Activated naive CD4-positive, alpha-beta T cell (primary cell): Measurements from ENCODE around the gene NQO2.
"Not testable (repeated sequence)": the region's sequence is repeated elsewhere in the genome, so short reads cannot be mapped to it uniquely, and the experiment has no call there.

Source experiments
- DNase-seq, 4 experiments: peaks; one replicate each; lab custom pipeline; 2025; lab: John Stamatoyannopoulos, UW

NQO2 gene

DNA sequence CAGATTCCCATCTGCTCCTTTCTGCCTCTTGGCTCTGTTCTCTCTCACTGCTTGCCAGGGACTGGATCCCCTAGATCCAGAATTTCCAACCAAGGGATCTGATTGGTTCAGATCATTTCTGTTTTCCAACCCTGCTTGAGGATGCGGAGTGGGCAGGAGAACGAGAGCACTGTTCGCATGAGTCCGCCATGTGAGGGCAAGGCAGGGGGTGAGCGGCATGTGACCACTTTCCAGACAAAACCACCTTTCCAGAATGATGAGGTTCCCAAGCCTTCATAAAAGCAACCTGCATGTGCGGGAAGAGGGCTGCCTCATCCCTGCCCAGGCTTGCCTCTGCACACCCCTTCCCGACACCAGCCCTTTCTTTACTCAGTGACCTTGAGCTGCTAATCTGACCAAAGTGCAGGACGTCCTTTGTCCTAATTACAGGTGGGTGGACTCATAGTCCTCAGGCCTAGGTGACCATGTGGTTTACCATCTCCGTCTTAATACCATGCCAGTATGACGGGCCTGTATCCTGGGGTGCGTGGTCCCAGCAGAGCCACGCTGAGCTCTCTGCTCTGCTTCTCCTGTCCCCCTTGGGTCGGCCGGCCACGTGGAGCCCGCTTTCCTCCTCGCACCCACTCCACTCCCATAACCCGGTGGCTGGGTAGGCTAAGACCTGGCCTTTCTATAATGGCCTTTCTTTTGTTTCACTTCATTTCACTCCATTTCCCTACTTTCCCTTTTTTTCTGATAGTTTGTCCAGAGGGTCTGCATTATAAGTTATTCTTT, 14.4 kb downstream of the NQO2 start:
- DNase-seq, result no peak

DNA sequence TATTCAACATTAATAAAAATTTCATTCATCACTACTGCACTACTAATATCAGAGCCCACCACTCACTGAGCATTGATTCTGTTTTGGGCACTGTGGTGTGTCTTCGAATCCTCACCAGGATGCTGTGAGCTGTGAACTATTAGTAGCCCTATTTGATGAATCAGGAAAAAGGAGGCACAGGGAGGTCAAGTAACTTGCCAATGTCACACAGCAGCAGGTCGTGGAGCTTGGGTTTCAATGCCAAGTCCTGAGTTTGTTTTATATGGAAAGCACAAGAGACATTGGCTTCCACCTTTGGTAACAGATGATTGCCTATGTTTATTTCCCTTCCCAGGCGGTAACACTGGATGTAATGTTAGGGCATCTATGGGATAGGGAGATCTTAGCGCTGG, 15.0 kb downstream of the NQO2 start:
- DNase-seq, result no peak

DNA sequence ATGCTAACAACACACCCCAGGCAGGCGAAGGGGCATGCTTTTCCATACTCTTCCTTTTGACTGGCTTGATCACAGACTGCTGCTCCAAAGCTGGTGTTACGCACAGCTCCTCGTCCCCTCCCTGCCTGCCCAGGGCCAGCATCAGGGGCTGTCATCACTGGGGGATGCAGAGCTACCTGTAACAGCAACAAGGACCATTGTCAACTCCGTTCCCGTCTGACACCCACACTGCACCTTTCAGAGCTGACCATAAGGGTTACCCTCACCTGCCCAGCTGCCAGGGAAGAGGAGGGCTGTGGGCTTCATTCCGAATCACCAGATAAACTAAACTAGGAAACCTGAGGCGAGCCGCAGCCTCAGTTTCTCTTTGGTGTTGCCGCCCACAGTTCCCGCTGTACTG, 15.4 kb downstream of the NQO2 start:
- DNase-seq, result no peak

DNA sequence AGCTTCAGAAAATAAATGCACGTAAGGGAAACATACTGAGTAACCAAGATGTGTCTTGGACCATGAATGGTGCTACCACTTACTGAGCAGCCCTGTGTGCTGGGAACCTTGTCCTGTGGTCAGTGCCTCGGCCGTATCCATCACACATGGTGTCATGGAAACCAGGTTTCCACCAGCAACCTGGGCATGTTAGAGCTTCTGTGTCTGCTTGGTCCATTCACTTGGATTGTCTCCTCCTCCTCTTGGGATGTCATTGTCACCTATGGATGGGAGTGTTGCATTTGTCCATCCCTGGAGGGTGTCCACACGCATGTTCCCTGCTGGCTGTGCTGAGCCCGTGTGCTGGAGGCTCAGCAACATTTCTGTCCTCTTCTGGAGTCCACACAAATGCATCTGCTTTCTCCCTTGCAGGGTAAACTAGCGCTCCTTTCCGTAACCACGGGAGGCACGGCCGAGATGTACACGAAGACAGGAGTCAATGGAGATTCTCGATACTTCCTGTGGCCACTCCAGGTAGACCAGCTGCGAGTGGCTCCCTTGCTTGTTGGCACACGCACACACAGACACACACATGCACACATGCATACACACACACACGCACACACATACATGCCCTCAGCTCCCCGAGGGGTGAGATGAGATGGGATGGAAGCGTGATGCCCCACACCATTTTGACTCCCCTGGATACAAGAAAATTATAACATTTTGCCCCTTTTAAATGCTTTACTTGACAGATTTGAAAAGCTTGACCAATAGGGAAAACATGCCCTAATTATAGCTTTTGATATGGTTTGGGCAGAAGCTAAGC, 17.0 kb downstream of the NQO2 start:
- DNase-seq, result no peak

DNA sequence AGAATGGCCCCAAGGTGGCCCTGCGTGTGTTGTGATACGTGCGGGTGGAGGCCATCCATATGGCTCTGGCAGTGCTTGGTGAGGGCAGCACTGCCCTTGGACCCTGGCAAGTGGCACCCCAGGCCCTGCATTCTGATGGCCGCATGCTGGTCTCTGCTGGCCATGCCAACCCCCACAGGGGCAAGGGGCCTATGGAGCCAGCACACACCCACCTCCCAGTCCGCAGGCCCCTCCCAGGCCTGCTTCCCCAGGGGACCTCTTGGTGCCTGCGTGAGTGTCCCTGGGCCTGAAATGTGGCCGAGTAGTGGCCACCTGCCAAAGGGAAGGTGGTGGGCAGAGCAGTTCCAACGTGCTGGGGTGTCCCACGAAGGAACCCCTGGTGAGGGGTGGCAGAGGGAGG, 17.6 kb downstream of the NQO2 start:
- DNase-seq, result no peak

DNA sequence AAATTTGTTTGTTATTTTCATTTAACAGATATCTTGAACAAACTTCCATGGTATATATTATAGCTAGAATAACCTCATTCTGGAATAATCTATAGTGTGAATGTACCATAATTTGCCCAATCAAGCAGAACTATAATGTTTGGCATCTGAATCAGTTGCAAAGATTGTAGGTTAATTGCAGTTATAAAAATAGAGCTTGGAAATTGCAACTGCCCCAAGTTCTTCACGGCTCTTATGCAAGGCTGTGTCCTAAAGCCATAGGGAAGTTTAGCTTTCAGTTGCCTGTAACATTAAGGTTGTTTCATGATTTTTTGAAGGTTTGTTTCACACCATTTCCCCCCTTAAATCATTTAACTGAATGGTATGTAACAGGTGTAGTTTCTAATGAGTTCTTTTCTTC, 19.4 kb downstream of the NQO2 start:
- DNase-seq, result no peak

DNA sequence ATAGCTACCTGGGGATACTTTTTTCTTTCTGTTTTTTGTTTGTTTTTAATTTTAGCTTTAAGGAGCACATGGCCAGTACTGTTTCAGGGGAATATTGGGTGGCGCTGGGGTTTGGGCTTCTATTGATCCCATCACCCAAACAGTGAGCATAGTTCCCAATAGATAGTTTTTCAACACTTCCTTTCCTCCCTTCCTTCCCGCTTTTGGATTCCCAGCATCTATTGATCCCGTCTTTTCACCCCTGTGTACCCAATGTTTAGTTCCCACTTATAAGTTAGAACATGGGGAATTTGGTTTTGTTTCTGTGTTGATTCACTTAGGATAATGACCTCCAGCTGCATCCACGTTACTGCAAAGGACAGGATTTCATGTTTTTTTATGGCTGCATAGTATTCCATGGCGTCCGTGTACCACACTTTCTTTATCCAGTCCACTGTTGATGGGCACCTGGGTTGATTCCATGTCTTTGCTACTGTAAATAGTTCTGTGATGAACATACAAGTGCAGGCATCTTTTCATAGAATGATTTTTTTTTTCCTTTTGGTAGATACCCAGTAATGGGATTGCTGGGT, 20.1 kb downstream of the NQO2 start:
- no peak for DNase-seq

DNA sequence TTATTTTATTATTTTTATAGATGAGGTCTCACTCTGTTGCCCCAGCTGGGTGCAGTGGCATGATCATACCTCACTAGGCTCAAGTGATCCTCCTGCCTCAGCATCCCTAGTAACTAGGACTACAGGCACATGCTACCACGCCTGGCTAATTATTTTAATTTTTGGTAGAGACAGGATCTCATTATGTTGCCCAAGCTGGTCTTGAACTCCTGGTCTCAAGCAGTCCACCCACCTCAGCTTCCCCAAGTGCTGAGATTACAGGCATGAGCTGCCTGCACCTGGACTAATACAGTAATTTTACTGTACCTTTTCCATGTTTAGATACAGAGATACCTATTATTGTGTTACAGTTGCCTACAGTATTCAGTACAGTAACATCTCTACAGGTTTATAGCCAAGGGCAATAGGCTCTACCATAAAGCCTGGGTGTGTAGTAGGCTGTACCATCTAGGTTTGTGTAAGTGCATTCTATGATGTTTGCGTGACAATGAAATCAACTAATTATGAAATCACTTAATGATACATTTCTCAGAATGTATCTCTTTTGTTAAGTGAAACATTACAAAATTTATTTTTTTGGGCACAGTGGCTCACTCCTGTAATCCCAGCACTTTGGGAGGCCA, 21.4 kb downstream of the NQO2 start:
- not testable (repeated sequence) for DNase-seq

DNA sequence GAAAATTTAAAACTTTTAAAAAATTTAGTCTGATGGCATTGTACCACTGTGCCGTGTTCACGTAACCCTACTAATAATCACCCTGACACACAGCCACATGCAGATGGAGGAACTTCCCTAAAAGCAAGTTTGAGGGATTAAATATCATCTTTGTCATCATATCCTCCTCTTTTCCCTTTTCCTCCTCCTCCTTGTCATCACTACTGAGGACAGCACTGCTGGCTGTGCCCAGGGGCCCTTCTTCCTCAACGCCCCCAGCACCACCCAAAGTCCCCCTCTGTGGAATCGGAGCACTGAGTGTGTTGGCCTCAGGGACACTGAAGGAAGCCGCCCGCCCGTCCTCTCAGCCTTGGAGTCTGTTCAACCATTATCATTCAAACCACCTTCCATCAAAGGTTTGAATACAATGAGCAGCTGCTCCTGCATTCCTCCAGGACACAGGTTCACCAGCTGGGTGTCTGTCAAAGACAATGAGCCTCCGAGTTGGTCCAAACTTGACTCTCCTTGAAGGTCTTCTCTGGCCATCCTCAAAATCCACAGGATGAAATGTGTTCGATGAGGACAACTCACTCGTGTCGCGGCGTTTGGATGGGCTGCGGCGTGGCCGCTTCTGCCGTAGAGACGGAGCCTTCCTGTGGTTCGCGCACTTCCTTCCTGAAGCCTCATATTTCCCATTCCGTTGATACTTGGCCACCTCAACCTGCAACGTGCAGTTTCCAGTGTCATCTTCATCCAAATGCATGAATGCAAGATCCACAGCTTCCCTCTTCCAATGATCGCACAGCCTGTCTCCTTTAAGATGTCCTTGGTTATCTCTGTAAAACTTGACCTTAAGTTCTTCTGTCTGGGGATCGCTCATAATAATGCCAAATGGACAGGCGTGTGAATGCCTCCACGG, 23.3 kb downstream of the NQO2 start:
- DNase-seq, result no peak

DNA sequence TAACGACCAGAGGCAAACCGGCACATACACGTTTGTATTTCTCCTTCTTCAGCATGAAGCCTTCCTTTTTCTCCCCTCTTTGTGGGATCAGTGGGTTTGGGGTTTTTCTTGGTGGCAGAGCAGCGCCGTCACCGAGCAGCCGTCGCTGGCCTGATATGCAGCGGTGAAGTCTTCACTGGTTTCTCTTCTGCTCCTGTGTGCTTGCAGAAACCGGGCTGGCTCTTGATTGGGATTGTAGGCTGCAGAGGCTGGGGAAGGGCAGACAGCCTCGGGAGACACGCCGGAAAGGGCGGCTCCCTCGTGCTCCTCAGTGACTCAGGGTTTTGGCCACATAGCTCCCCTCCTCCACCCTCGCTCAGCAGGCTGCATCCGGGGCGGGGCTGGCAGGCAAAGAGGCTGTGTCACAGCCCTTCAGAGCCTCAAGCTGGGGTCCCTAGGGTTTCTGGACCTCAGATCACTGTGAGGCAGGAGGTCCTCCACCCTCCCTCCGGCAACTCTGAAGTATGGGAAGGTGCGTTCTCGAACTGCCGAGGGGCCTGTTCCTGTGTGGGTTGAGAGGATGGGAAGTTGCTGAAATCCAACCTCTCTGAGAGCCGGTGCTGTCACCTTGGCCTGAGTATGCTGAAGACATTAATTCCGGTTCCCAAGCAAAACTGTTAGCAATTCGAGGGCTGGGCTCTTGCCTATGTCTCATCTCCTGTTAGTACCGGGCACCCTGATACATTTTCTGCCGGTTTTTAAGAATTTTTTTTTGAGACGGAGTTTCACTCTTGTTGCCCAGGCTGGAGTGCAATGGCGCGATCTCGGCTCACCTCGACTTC, 24.2 kb downstream of the NQO2 start:
- peak; percentile 50 to 74 (median 60) for DNase-seq

DNA sequence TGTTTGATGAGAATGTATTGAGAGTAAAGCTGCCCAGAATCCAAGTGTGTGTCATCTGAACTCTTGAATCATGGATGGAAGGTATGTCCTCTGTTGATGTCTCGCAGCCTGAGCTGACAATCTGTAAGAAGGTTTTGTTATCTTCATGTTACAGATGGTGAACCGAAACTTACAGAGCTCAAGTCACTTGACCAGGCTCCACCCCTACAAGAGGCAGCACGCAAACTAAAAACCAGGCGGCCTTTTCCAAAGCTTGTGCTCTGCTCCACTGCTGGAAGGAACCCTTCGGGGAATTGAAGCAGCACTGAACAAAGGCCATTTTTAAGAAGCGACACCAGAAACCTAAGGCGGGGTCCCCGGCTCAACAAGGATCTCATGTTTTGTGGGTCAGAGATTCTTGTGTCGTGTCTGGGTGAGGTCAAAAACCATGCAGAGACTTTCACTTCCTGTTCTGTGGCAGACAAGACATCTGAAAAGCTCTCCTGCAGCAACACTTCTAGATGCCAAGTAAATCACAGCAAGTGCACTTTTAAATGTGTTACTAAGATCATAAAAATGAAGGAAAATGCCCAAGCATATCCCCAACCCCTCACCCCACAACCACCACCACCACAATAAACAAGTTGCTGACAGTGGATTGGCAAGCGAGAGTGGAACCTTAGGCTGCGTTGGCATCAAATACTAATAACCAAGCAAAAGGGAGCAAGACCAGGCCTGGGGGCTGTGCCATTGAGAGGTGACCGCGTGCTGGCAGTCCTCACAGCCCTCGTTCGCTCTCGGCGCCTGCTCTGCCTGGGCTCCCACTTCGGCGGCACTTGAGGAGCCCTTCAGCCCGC, 27.3 kb downstream of the NQO2 start:
- DNase-seq, result peak in 2 of 4 experiments; percentile 7 to 16

DNA sequence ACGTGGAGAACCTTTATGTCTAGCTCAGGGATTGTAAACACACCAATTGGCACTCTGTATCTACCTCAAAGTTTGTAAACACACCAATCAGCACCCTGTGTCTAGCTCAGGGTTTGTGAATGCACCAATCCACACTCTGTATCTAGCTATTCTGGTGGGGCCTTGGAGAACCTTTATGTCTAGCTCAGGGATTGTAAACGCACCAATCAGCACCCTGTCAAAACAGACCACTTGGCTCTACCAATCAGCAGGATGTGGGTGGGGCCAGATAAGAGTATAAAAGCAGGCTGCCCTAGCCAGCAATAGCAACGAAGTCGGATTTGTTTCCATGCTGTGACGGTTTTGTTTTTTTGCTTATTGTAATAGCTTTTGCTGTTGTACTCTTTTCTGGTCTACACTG, 28.5 kb downstream of the NQO2 start:
- DNase-seq, result not testable (repeated sequence)

DNA sequence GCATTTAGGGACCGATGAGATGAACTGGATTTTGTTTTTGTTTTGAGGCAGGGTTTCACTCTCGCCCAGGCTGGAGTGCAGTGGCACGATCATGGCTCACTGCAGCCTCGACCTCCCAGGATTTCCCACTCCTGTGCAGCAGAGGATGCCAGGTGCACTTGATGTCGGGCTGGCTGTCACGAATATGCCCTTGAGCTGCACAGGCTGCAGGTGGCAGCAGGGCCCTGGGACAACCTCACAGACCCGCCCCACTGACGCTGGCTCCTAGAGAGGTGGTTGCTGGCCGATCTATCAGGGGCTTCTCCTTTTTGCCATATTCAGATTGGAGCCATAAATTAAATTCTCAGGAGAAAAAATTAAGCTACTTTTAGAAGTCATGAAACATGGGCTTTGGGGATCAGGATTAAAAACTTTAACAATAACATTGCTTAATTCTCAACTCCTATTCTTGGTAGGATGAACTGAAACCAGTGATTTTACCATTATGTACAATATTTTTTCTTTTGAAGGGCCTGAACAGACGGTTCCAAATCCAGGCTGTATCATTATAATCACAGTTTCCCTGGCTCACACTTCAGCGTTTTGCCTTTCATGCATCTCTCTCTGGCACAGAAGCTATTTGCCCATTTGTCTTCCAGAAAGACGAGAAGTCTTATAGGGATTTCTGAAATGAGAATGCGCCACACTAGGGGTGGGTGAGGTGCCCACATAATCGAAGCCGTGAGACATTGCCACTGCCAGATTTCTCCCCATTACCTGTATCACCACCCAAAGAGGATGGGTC, 32.4 kb downstream of the NQO2 start:
- DNase-seq, result peak in 1 of 4 experiments; percentile 5

DNA sequence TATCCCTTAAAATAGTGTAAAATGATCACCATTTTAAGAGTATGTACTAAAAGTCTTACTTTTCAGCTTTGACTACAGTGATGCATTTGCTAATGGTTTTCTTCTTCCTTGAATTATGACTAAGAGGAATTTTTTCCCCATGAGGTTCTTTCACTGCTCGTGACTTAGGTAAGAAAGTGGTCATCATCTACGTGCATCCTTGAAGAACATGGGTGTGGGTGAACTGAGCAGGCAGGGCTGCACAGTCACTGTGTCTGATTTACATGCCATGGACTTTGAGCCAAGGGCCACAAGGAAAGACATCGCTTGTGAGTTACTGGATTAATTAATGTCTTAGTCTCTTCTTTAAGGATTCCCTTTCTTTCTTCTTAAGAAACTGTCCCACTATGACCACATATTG, 33.3 kb downstream of the NQO2 start:
- no peak for DNase-seq

DNA sequence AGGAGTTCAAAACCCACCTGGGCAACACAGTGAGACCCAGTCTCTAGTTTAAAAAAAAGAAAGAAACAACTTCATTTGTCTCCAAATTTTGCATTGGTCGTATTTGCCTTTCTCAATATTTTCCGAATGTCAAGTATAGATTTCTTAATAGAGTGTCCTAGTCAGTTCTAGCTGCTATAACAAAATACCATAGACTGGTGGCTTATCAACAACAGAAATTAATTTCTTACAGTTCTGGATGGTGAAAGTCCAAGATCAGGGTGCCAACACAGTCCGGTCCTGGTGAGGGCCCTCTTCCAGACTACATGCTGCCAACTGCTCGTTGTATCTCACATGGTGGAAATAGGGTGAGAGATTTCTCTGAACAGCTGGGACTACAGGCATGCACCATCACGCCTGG, 34.0 kb downstream of the NQO2 start:
- DNase-seq, result no peak

DNA sequence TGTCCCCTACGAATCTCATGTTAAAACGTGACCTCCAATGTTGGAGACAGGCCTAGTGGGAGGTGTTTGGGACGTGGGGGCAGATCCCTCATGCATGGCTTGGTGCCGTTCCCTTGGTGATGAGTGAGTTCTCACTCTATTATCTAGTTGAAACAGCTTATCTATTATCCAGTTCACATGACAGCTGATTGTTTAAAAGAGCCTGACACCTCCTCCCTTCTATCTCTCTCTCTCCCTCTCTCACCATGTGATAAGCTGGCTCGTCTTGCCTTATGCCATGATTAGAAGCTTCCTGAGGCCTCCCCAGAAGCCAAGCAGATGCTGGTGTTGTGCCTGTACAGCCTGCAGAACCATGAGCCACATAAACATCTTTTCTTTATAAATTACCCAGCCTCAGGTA, 35.7 kb downstream of the NQO2 start:
- no peak for DNase-seq

DNA sequence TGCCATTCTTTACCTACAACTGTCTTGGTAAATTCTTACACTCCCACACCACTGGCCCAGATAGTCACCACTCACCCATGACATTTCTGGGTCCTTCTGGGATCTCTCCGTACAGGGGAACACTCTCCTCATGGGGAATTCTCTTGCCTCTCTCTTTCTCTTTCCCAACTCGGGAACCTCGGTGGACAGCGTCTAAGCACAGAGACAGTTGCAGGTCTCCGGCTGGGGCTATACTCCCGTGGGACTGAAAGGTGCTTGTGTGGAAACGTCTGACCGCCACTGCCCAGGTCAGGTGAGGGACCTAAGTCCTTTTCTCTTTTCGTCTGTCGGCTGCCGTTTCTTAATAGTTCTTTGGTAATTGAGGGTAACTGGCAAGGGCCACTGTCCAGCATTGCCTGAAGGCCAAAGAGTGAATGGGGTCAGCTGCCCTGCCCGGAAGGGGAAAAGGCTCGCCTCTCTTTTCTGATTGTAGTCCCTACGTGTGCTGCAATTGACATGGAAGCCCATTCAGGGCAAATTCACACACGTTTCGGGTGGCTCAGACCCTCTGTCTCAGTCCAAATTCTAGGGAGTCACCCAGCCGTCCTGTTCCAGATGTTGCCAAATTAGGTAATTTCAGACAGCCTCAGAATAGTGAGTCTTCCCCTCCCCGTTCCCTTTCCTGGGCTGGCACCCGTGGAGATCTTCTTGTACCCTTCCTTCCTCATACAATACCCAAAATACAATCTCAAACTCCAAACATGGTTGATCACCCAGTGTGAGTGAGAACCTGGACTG, 37.4 kb downstream of the NQO2 start:
- DNase-seq, result no peak
